T-helper 1 cell treated with Interleukin-12 subunit alpha and Interleukin-12 subunit beta and Interleukin-4 antibody, amounts not matched to agents 30 μg/mL and 1 μg/mL, for 36 hours (primary cell): ENCODE measurements around the gene MIAT.
"Not testable (repeated sequence)": the region's sequence is repeated elsewhere in the genome, so short reads cannot be mapped to it uniquely, and the experiment has no call there.

Experiments used
- H3K27ac Mint-ChIP-seq: one replicate; pipeline ENCODE4 v1.8.0; 2021; ENCODE audit warnings: mild to moderate bottlenecking, mixed read lengths
- H3K27me3 Mint-ChIP-seq: one replicate; pipeline ENCODE4 v1.8.0; 2021; ENCODE audit warnings: low read depth, mixed read lengths
- H3K36me3 Mint-ChIP-seq: one replicate; pipeline ENCODE4 v1.8.0; 2021; ENCODE audit warnings: low read depth, mixed read lengths
- H3K4me1 Mint-ChIP-seq: one replicate; pipeline ENCODE4 v1.8.0; 2021; ENCODE audit warnings: low read depth, mixed read lengths
- H3K4me3 Mint-ChIP-seq: one replicate; pipeline ENCODE4 v1.8.0; 2021; ENCODE audit warnings: mild to moderate bottlenecking, moderate library complexity, mixed read lengths
- H3K9me3 Mint-ChIP-seq: one replicate; pipeline ENCODE4 v1.8.0; 2021; ENCODE audit warnings: mixed read lengths

Gene MIAT

DNA sequence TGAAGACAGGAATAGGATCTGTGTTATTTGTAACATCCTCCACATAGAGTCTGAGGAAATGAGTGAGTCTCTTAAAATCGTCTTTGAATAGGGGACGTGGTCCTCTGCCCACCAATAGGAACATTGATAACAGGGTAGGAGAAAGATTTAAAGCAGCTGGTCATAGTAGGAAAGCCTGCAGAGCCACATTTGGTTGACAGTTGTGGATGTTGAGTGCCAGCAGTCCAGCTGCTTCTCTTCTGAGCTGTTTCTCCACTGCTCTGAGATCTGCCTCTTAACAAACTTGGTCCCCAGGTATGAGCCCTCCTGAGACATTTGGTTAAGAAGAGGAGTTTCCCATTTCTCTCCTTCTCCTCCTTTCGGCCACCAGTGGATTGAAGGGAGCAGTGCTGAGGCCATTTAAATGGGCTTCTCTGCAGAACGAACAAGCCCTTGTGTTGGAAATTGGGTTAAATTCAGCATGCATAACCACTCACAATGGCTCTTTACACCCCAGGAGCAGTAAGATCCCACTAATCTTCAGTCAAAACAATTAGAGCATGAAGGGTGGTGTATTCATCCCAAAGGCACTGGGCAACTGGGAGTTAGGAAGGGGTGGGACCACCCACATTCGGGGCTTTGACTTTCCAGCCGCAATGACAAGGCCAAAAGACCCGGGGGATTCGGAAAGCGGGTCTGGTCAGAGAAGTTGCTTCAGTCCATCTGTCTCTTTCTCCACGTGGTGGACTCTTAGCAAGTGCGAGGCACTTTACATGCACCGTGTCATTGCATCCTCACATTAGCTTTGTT, 32.3 kb downstream of the MIAT start:
- no peak overlapping the region for H3K4me3 Mint-ChIP-seq
- peaks cover 15% of the 10 kb centered on the region for H3K4me1 Mint-ChIP-seq

DNA sequence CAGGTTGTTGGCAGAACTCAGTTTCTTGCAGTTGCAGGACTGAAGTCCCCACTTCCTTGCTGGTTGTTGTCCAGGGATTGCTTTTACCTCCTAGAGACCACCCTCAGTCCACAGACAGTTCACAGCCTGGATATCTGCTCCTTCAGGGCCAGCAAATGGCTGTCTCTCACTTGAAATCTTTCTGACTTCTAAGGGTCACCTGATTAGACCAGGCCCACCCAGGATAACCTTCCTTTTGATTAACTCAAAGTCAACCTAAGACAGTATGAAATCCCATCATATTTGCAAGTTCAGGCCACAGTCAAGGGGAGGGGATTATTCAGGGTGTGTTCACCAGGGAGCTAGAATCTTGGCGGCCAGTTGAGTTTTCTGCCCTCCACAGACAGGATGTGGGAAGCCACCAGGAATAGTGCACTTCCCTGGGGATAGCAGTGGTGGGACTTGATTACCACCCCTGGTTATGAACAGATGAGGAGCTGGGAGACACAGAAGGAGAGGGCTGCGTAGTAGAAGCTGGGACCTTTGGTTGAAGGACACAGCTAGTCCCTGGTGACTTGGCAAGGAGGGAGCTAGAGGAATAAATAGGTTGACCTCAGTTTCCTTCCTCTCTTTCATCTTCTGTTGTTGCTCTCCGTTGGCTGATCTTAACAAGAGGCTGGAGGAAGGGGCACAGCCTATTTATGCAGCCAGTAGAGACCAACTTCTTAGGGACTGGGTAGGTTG, 33.4 kb downstream of the MIAT start:
- H3K27me3 Mint-ChIP-seq, result no peaks in the 10 kb centered on the region
- no peaks in the 10 kb centered on the region for H3K9me3 Mint-ChIP-seq
- H3K36me3 Mint-ChIP-seq, result peaks cover 22% of the 10 kb centered on the region
- peaks cover 15% of the 10 kb centered on the region for H3K4me1 Mint-ChIP-seq
- no peak overlapping the region for H3K4me3 Mint-ChIP-seq
- no peak overlapping the region for H3K27ac Mint-ChIP-seq

More for the DNA sequence above, 32.3 kb downstream of the MIAT start:
- Mint-ChIP-seq H3K27me3 (no peaks in the 10 kb centered on the region), H3K36me3 (peaks cover 11% of the 10 kb centered on the region), H3K27ac (no peak overlapping the region), H3K9me3 (no peaks in the 10 kb centered on the region)

DNA sequence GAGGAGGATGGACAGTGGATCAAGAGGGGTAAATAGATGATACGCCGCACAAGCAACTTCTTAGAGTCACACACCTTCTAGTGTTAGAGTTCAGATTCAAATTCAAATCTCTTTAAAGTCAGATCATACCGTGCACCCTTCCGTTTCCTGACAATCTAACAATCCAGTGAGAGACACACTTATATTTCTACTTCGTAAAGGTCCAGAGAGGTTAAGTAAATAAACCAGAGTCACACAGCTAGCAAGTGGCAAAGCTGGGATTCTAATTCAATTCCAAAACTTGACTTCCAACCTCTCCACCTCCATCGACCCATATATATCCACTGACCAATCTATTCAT, 34.0 kb downstream of the MIAT start:
- Mint-ChIP-seq H3K4me1 (peaks cover 15% of the 10 kb centered on the region), H3K27ac (no peak overlapping the region)

DNA sequence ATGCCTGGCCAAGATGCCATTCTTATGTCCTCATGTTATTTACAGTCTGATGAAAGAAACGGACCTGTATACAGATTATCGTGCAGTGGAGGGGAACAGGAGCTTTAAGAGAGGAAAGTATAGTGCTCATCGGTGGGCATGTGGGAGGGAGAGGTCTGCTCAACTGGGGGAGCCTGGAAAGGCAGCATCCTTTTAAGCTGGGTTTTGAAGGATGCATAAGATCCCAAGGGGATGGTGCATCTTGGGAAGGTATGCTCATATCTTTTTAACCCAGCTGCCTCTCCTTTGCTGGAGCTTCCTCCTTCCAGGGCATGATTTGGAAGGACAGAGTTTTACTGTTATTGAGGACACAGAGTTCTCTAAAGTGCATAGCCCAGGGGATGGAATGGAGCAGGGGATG, 34.8 kb downstream of the MIAT start:
- no peak overlapping the region for H3K4me3 Mint-ChIP-seq
- H3K36me3 Mint-ChIP-seq, result peaks cover 28% of the 10 kb centered on the region
- no peaks in the 10 kb centered on the region for H3K9me3 Mint-ChIP-seq
- no peak overlapping the region for H3K27ac Mint-ChIP-seq
- H3K4me1 Mint-ChIP-seq, result peaks cover 14% of the 10 kb centered on the region
- H3K27me3 Mint-ChIP-seq, result no peaks in the 10 kb centered on the region

More for the DNA sequence above, 34.0 kb downstream of the MIAT start:
- Mint-ChIP-seq H3K9me3 (no peaks in the 10 kb centered on the region), H3K4me3 (no peak overlapping the region), H3K36me3 (peaks cover 23% of the 10 kb centered on the region), H3K27me3 (no peaks in the 10 kb centered on the region)

DNA sequence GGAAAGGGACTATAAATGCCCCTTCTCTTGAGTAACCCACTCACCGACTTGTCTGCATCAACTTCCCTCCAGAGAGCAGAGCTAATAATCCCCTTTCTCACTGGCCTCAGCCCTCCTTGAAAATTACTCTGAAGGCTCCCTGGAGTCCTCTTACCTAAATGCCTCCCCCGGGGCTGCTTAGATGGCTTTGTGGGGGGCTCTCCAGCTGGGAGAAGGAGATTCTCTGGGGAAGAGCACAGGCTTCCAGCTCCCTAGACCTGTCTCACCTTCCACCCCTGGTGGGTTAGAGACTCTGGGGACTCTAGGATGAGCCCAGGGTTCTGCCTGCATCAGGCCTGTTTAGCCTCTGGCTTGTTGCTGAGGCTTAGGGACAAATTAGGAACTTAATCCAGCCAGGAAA, 39.8 kb downstream of the MIAT start:
- no peak overlapping the region for H3K27ac Mint-ChIP-seq
- peaks cover 49% of the 10 kb centered on the region for H3K36me3 Mint-ChIP-seq
- H3K27me3 Mint-ChIP-seq, result no peaks in the 10 kb centered on the region
- peaks cover 8% of the 10 kb centered on the region for H3K9me3 Mint-ChIP-seq
- H3K4me1 Mint-ChIP-seq, result no peaks in the 10 kb centered on the region
- no peak overlapping the region for H3K4me3 Mint-ChIP-seq

DNA sequence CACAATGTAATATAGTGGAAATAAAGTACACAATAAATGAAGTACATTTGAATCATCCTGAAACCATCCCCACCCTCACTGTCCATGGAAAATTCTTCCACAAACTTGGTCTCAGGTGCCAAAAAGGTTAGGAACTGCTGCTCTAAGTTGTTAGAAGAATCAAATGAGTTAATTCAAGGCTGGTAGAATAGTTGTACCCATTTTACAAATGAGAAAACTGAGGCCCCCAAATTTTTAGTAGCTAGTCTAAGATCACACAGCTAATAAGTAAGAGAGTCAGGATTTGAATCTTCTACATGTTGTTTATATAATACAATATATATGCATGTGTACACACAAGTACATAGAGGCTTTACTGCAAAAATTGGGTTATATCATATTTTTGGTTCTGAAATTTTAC, 43.1 kb downstream of the MIAT start:
- H3K27ac Mint-ChIP-seq, result no peak overlapping the region
- peaks cover 38% of the 10 kb centered on the region for H3K36me3 Mint-ChIP-seq
- no peaks in the 10 kb centered on the region for H3K4me1 Mint-ChIP-seq
- no peaks in the 10 kb centered on the region for H3K27me3 Mint-ChIP-seq
- H3K9me3 Mint-ChIP-seq, result peaks cover 8% of the 10 kb centered on the region
- no peak overlapping the region for H3K4me3 Mint-ChIP-seq

DNA sequence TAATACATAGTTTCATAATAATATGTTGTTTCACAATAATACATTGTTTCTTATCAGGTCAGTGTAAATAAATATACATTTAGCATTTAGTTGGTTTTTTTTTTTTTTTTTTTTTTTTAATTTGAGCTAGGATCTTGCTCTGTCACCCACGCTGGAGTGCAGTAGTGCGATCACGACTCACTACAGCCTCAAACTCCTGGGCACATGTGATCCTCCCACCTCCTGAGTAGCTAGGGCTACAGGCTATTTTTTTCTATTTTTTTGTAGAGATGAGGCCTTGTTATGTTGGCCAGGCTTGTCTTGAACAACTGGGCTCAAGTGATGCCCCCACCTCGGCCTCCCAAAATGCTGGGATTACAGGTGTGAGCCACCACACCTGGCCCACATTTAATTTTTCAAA, 43.5 kb downstream of the MIAT start:
- Mint-ChIP-seq H3K9me3 (peaks cover 8% of the 10 kb centered on the region), H3K27me3 (no peaks in the 10 kb centered on the region), H3K27ac (no peak overlapping the region), H3K36me3 (peaks cover 34% of the 10 kb centered on the region), H3K4me3 (no peak overlapping the region), H3K4me1 (no peaks in the 10 kb centered on the region)

DNA sequence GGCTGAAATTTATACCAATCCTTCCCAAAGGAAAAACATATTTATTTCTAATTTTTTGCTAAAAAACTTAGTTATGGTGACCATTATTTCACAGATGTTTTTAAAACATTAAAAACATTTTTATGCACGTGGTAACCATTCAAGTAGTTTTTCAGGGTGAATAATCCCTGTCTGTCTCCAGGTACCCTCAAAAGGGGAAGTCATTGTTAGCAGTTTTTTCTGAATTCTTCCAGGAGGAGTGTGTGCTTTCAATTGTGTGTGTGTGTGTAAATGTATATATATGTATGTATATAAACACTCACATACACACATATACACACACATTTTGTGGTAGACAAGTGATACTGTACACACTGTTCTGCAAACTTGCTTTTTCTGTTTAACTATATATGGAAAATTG, 43.9 kb downstream of the MIAT start:
- no peak overlapping the region for H3K27ac Mint-ChIP-seq
- peaks cover 8% of the 10 kb centered on the region for H3K9me3 Mint-ChIP-seq
- no peaks in the 10 kb centered on the region for H3K27me3 Mint-ChIP-seq
- H3K4me3 Mint-ChIP-seq, result no peak overlapping the region
- H3K4me1 Mint-ChIP-seq, result no peaks in the 10 kb centered on the region
- peaks cover 33% of the 10 kb centered on the region for H3K36me3 Mint-ChIP-seq

DNA sequence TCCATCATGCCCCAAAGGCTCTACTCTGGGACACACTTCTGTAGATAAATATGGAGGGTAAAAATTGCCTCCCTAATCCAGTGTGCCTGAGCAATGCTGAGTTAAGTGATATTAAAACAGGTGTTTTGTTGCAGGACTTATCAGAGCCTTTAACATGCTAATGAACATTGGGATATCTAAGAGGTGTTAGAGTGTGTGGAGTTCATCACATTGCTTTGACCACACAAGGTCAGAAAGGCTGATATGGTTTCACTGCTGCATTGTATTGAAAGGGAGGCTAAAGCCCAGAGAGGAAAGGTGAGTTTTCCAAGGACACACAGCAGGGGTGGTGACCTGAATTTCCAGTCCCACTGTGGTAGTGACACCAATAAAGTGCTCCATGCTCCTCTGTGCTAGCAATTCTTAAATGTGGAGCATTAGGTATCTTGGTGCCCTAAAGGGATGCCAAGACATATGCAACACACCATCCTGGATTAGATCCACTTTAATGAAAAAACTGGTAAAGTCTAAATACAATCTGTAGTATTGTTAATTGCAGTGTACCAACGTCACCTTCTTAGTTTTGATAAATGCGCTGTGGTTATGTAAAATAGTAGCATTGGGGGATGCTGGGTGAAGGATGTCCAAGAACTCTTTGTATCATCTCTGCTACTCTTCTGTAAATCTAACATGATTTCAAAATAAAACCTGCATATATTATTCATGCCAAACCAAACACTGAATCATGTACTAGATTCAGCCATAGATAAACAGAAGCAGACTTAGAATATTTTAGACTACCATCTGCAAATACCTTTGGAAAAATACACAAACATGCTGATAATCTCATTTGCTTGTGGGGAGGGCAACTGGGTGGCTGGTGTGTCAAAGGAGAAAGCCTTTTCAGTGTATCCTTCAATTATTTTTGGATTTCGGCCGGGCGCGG, 45.8 kb downstream of the MIAT start:
- no peaks in the 10 kb centered on the region for H3K27me3 Mint-ChIP-seq
- H3K27ac Mint-ChIP-seq, result no peak overlapping the region
- H3K9me3 Mint-ChIP-seq, result peaks cover 21% of the 10 kb centered on the region
- peaks cover 36% of the 10 kb centered on the region for H3K36me3 Mint-ChIP-seq
- no peaks in the 10 kb centered on the region for H3K4me1 Mint-ChIP-seq
- H3K4me3 Mint-ChIP-seq, result no peak overlapping the region

DNA sequence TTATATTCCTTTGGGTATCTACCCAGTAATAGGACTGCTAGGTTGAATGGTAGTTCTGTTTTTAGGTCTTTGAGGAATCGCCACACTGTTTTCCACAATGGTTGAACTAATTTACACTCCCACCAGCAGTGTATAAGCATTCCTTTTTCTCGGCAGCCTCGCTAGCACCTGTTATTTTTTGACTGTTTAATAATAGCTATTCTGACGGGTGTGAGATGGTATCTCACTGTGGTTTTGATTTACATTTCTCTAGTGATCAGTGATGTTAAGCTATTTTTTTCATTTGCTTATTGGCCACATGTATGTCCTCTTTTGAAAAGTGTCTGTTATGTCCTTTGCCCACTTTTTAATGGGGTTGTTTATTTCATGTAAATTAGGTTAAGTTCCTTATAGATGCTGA, 48.0 kb downstream of the MIAT start:
- H3K4me1 Mint-ChIP-seq, H3K27ac Mint-ChIP-seq, H3K27me3 Mint-ChIP-seq, H3K4me3 Mint-ChIP-seq: not testable (repeated sequence)
- peaks cover 23% of the 10 kb centered on the region for H3K36me3 Mint-ChIP-seq
- peaks cover 12% of the 10 kb centered on the region for H3K9me3 Mint-ChIP-seq

DNA sequence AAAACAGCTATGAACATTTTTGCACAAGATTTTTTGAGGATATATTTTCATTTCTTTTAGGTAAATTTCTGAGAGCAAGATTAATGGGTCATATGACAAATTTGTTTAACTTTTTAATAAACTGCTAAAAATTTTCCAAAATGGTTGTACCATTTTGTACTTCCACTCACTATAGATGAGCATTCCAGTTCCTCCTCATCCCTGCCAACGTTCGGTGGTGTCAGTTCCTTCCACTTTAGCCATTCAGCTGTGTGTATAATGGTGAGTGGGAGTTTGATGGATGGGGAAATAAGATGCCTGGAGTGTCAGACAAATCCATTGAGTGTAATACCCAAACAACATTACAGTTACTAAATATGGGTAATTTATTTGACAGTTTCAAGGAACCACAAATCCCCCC, 49.7 kb downstream of the MIAT start:
- Mint-ChIP-seq H3K9me3 (peaks cover 12% of the 10 kb centered on the region), H3K4me1 (peaks cover 2% of the 10 kb centered on the region), H3K27me3 (no peaks in the 10 kb centered on the region), H3K4me3 (no peak overlapping the region), H3K36me3 (peaks cover 21% of the 10 kb centered on the region), H3K27ac (no peak overlapping the region)

DNA sequence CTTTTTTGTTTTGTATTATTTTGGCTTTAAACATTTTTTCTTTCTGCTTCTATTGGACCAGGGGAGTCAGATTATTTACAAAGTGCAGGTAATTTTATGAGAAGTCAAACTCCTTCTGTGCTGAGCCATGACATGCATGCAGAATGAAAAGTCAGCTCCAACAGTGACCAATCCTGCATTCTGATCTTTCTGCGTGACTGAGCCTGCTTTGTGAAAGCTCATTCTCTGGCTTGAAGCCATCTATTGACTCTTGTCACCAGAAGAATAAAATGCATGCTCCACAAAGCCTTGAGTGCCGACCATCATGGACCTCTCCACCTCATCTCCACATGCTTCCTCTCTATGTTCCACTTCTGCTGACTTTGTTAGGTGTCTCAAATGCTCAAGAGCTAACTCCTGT, 50.2 kb downstream of the MIAT start:
- peaks cover 21% of the 10 kb centered on the region for H3K36me3 Mint-ChIP-seq
- no peak overlapping the region for H3K27ac Mint-ChIP-seq
- no peak overlapping the region for H3K4me3 Mint-ChIP-seq
- H3K27me3 Mint-ChIP-seq, result no peaks in the 10 kb centered on the region
- peaks cover 12% of the 10 kb centered on the region for H3K9me3 Mint-ChIP-seq
- peaks cover 2% of the 10 kb centered on the region for H3K4me1 Mint-ChIP-seq

DNA sequence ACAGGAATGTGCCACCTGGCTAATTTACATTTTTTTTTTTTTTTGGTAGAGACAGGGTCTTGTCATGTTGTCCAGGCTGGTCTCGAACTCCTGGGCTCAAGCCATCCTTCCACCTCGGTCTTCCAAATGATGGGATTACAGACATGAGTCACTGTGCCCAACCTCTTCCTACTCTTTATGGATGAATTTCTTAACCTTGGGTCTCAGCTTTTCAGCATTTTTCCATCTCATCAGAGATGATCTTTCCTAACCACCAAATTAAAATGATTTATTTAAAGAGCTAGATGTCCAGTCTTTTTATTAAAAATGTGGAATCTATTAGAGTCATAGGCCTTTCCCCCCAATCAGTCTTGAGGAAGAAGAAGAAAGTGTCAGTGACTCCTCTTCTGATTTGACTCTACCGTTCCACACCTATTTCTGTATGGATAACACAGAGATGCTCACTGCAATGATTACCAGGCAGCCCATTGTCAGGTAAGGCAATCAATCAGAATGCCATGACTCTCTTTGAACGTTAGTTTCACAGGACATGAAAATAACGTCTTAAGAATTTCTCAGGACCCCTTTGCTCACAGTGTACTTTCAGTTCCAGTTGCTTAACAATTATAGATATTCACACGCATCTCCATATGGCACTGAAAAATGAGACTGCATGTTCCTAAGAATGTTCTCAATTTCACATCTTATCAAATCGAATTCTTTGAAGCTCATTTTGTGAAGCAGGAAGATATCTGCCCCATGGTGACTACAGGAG, 51.0 kb downstream of the MIAT start:
- Mint-ChIP-seq H3K4me3 (no peak overlapping the region), H3K4me1 (peaks cover 2% of the 10 kb centered on the region), H3K27ac (no peak overlapping the region), H3K36me3 (peaks cover 21% of the 10 kb centered on the region), H3K27me3 (no peaks in the 10 kb centered on the region), H3K9me3 (peaks cover 12% of the 10 kb centered on the region)
